GM12872 (cell line): ENCODE data around the gene UNC79.

Experiments used
- TF ChIP-seq, protein P1 (sequence below): IDR thresholded peaks from 3 replicates; pipeline ENCODE4 v1.5.1; 2011; ENCODE audit warnings: low read depth, mild to moderate bottlenecking, low read length, moderate library complexity; ENCODE audit not compliant: insufficient read depth

The UNC79 gene

DNA sequence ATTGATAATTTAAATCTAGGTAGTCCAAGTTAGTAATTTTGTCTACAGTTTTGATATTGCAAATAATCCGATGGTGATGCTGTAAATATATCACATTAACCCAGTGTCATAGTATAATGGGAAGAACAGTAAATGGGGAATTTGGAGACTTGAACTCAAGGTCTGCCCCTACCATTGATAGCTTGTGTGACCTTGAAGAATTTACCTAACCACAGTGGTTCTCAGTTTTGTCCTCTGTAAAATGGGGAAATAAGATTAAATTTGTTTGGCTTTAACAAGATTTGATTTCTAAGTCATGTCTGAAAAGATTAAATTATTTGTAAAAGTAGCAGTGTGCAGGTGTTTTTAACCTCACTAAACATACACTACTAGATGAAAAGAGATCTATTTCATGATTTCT lies 100.9 kb downstream of the UNC79 start:
- TF ChIP-seq, protein P1, sequence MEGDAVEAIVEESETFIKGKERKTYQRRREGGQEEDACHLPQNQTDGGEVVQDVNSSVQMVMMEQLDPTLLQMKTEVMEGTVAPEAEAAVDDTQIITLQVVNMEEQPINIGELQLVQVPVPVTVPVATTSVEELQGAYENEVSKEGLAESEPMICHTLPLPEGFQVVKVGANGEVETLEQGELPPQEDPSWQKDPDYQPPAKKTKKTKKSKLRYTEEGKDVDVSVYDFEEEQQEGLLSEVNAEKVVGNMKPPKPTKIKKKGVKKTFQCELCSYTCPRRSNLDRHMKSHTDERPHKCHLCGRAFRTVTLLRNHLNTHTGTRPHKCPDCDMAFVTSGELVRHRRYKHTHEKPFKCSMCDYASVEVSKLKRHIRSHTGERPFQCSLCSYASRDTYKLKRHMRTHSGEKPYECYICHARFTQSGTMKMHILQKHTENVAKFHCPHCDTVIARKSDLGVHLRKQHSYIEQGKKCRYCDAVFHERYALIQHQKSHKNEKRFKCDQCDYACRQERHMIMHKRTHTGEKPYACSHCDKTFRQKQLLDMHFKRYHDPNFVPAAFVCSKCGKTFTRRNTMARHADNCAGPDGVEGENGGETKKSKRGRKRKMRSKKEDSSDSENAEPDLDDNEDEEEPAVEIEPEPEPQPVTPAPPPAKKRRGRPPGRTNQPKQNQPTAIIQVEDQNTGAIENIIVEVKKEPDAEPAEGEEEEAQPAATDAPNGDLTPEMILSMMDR = no peak

DNA sequence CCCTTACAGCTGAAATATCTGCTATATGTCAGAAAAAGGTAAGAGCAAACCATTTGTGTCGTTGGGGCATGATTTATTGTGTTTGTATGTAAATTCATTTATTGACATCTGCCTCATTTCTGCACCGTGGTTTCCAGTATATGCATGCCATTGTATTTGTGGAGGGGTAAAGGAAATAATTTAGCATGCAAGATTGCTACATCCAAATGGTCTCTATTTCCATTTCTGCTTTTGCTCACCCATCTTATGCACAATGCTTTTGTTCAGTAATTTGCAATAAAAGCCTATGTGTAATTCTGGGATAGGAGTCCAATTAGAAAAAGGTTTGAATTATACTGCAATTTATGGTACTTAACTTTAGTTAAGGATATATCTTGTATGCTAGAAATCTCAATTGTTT lies 101.8 kb downstream of the UNC79 start:
- TF ChIP-seq, protein P1 = no peak

DNA sequence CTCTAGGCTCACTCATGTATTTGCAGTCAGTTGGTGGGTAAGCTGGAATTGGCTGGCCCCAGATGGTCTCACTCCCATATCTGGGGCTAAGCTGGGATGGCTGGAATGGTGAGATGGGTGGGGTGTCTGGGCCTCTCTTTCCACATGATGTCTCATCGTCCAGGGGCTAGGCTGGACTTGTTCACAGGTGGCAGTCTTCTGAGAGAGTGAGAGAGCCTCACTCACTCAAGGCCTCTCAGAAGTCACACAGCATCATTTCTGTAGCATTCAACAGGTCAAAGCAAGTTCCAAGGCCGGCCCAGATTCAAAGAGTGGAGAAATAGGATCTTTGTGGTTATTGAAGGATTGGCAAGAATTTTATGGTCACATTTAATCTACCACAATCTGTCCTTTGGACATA lies 102.7 kb downstream of the UNC79 start:
- TF ChIP-seq, protein P1 = no peak

DNA sequence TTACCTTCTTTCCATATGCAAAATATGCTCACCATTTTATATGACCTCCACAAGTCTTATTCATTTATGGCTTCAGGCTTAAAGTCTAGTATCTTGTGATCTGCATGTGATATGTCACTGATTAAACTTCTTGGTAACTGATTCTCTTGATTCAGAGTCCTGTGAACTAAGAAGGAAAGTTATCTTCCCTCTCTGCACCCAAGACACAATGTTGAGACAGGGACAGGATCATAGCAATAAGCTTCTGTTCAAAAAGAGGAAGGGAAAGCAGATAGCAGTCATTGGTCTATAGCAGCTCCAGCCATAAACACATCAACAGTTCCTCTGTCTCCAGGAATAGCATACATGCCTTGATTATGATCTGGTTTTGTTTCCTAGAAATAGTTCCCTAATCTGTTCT lies 103.1 kb downstream of the UNC79 start:
- TF ChIP-seq, protein P1 = no peak

DNA sequence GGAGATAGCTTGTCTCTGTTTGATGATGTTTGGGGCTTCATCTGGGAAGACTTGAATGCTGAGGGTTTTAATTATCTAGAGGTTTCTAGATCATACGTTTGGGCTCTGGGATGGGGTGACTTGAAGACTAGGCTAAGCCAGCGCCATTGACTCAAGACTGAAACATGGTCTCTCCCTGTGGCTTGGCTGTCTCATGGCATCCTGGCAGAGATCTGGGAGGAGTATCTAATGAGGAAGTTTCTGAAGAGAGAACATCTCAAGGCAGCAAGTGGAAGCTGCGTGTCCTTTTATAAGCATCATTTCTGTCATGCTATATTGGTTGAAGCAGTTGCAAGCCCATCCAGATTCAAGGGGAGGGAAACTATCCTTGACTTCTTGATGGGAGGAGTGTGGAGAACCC lies 104.8 kb downstream of the UNC79 start:
- TF ChIP-seq, protein P1 = no peak

DNA sequence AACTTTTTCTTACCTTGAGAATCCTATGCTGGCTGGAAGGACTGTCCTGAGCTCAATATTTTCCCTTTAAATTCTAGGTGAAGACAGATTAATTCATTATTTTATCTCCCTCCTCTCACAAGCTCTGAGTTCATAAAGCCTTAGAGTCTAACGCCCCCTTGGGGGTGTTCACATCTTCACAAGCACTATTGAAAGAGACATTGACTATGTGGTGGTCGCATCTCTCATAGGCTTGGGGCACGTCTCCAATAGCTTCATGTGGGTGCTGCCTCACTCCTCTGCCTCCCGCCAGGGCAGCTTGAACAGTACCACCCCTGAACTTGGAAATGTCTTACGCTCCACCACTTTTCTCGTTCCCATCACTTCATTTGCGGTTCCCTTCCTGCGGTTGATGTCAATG lies 106.2 kb downstream of the UNC79 start:
- TF ChIP-seq, protein P1 = peak; percentile 54

DNA sequence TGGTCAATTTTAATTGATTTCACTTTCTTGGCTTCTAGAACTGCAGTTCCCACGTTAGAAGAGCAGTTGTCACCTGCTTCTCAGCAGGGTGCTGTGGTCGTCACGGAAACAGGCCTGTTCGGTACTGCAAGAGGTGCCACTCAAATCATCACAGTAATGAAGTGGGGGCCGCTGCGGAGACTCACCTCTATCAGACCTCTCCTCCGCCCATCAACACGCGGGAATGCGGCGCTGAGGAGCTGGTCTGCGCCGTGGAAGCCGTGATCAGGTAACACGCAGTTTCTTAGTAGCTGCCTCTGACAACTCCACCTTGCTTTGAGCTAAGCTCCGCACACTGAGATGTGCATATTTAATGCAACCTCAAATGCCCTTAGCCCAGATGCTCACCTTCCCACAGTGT lies 107.2 kb downstream of the UNC79 start:
- TF ChIP-seq, protein P1 = no peak

DNA sequence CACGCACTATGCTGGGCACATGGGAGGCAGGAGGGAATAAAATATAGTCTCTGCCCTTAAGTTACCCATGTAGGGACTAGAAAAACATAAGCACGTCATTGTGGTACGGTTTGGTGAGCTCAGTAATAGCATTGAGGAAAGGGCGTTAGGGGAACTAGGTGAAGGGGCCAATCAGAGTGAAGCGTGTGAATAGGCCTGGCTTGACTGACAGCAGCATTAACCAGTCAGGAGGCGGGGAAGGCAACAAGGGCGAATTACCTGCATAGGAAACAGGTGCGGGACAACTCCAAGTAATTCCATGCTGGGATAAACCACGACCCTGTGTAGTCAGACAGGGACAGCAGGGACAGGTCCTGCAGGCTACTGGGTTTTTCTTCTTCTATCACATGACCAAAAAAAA lies 107.7 kb downstream of the UNC79 start:
- TF ChIP-seq, protein P1 = no peak
